COR-L47 (cell line): ENCODE measurements around the gene ASS1.

Source experiments
- DNase-seq: peaks from one replicate; lab custom pipeline; 2025; lab: John Stamatoyannopoulos, UW

Gene ASS1

GRCh38 chr9:130418776-130419175 is 26.0 kb upstream of the ASS1 start:
- no peak for DNase-seq

GRCh38 chr9:130419521-130420035 is 25.2 kb upstream of the ASS1 start:
- no peak for DNase-seq

GRCh38 chr9:130421154-130421801 is 23.5 kb upstream of the ASS1 start:
- DNase-seq, result no peak

GRCh38 chr9:130421802-130422276 is 22.9 kb upstream of the ASS1 start:
- DNase-seq, result peak; percentile 79

- no peak for DNase-seq
Observed at GRCh38 chr9:130422546-130422945, 22.2 kb upstream of the ASS1 start.

- DNase-seq, result no peak
Observed at GRCh38 chr9:130423272-130423671, 21.5 kb upstream of the ASS1 start.

- DNase-seq, result no peak
Observed at GRCh38 chr9:130424595-130425454, 19.9 kb upstream of the ASS1 start.

GRCh38 chr9:130425741-130426466 is 18.9 kb upstream of the ASS1 start:
- DNase-seq, result no peak

- no peak for DNase-seq
Observed at GRCh38 chr9:130426467-130426773, 18.3 kb upstream of the ASS1 start.

GRCh38 chr9:130426883-130427282 is 17.9 kb upstream of the ASS1 start:
- DNase-seq, result no peak

- no peak for DNase-seq
Observed at GRCh38 chr9:130427326-130427725, 17.4 kb upstream of the ASS1 start.

GRCh38 chr9:130428086-130428665 is 16.6 kb upstream of the ASS1 start:
- DNase-seq, result no peak

GRCh38 chr9:130429381-130429780 is 15.4 kb upstream of the ASS1 start:
- DNase-seq, result no peak

GRCh38 chr9:130429831-130430230 is 14.9 kb upstream of the ASS1 start:
- DNase-seq, result no peak

GRCh38 chr9:130430232-130430631 is 14.5 kb upstream of the ASS1 start:
- no peak for DNase-seq

- no peak for DNase-seq
Observed at GRCh38 chr9:130430734-130431535, 13.8 kb upstream of the ASS1 start.

GRCh38 chr9:130431536-130432303 is 13.0 kb upstream of the ASS1 start:
- DNase-seq, result no peak

- DNase-seq, result no peak
Observed at GRCh38 chr9:130432362-130432761, 12.4 kb upstream of the ASS1 start.

- DNase-seq, result no peak
Observed at GRCh38 chr9:130432796-130433167, 12.0 kb upstream of the ASS1 start.

- peak; percentile 25 for DNase-seq
Observed at GRCh38 chr9:130433168-130433946, 11.4 kb upstream of the ASS1 start.
